Esophagus muscularis mucosa (tissue), 4 donors: ENCODE results near the gene PNMA8C. TPM values are rescaled to one million over a fixed set of nuclear protein-coding genes. Genes with fewer than 3 reads are reported as not detected.

Experiments used
- DNase-seq: peaks from one replicate; pipeline ENCODE4 v3.0.0-alpha.2; 2017; ENCODE audit errors: extremely low spot score
- H3K27ac ChIP-seq, 4 donors: fragments of 200-600 bp; sonication (generic); replicated peaks in 1 of 4; 1 replicate in 3 of 4; 2 replicates in 1 of 4; pipeline ENCODE4 v1.5.1; 2016 to 2019; ENCODE audit warnings: mild to moderate bottlenecking in 1 of 4
- H3K27me3 ChIP-seq, 4 donors: fragments of 200-600 bp; sonication (generic); one replicate each; pipeline versions ENCODE4 v1.5.1 to v1.6.0; 2016 to 2019
- H3K36me3 ChIP-seq, 4 donors: fragments of 200-600 bp; sonication (generic); one replicate each; pipeline ENCODE4 v1.5.1; 2016 to 2019
- H3K4me1 ChIP-seq, 4 donors: fragments of 200-600 bp; sonication (generic); one replicate each; pipeline ENCODE4 v1.5.1; 2016 to 2019
- H3K4me3 ChIP-seq, 4 donors: fragments of 200-600 bp; sonication (generic); 1 replicate in 2 of 4; 2 replicates in 2 of 4; pipeline ENCODE4 v1.5.1; 2016 to 2019; ENCODE audit warnings: mild to moderate bottlenecking in 4 of 4, moderate library complexity in 1 of 4
- H3K9me3 ChIP-seq, 4 donors: fragments of 200-600 bp; sonication (generic); 1 replicate in 3 of 4; 2 replicates in 1 of 4; pipeline ENCODE4 v1.5.1; 2016 to 2019
- CTCF ChIP-seq, 3 experiments: fragments of 200-600 bp in 2 of 3; fragments of 450-650 bp in 1 of 3; sonication (generic) in 2 of 3; IDR thresholded peaks; one replicate each; pipeline ENCODE4 v1.5.1; 2017 to 2019; ENCODE audit warnings: antibody characterized with exemption in 3 of 3, mild to moderate bottlenecking in 2 of 3, moderate library complexity in 1 of 3
- EP300 ChIP-seq: sonication (generic); formaldehyde crosslinking; IDR thresholded peaks from one replicate; pipeline ENCODE4 v1.6.1; 2017; ENCODE audit warnings: antibody characterized with exemption
- POLR2A ChIP-seq: fragments of 450-650 bp; IDR thresholded peaks from one replicate; pipeline ENCODE4 v1.6.1; 2017; ENCODE audit warnings: antibody characterized with exemption, moderate library complexity, mild to moderate bottlenecking, low read depth
- POLR2AphosphoS5 ChIP-seq, 2 donors: sonication (generic); formaldehyde crosslinking; IDR thresholded peaks; one replicate each; pipeline ENCODE4 v1.6.1; 2017; ENCODE audit warnings: antibody characterized with exemption in 2 of 2
- WGBS: methylation state at CpG from one replicate; pipeline ENCODE4 v1.1.5; 2018; 5-methylcytosine and 5-hydroxymethylcytosine counted together
- intact Hi-C: fragments of 100-400 bp; cut with DNase I; formaldehyde crosslinking; loops from one replicate; pipeline ENCODE4 v1.15.1; 2023
- total RNA-seq, 4 donors: library from RNA; depleted of rRNA; stranded (reverse); fragments of >200 nt; gene quantifications; one replicate each; pipeline versions ENCODE4 v1.1.0 to v1.2.1, GENCODE V29; 2016

The PNMA8C gene
- total RNA-seq, 4 donors from 2014 or later: 0.13 to 0.42 (median 0.17) TPM

DNA sequence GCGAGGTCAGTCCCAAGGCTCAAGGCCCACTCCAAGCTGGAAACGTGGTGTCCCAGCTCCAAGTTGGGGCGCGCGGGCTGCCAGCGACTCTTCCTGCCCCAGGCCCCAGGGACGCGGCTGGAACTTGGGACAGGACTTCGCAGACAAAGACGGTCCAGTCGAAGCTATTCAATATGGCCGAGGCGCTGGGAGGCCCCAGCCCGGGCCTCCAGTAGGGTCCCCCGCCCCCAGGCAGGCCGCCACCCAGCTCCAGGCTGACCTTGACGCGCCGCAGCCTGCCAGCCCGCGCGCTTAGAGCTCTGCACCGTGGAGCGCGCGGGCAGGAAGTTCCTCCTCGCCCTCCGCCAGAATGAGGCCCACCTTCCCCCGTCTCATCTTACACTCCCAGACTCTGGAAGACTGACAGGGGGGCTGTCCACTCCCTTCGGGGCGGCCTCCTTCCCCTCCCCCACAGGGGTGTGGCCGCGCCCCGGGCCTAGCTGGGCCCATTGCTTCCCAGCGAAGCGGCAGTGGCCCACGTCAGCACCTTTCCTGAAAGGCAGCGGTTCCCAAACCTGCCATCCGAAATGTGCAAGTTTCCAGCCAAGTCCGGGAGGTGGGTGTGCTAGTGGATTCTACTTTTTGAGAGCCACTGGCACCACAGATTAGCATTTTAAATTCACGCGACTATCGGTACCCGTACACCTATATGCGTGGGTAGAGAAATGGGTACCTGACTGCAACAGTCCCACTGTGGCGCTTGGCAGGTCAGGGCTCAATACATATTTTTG is 15.3 kb downstream of the PNMA8C start, which contains the start of gene CCDC8:
CCDC8 (minus strand) TSS at position 303 of the 770 bp plus-strand sequence. CDS start 754 bp downstream, outside the sequence.
- Histone ChIP-seq H3K4me1 (peaks cover 16 to 70% (median 60%) of the 10 kb centered on the region in 4 donors), H3K4me3 (peak within 1 kb of the TSS; percentile 48 to 58 (median 52)), H3K27ac (peak within 1 kb of the TSS; percentile 38 to 73 (median 58)), H3K27me3 (peaks cover 0 to 82% (median 18%) of the 10 kb centered on the region in 4 donors), H3K36me3 (no peaks in the 10 kb centered on the region), H3K9me3 (no peaks in the 10 kb centered on the region)
- WGBS: 24% methylated on average over 24 of the region's 46 CpGs
- TF ChIP-seq POLR2A: no peak
- peak; percentile 84 to 87 for TF ChIP-seq POLR2AphosphoS5 (IDR thresholded peaks at IDR 0.05)
- TF ChIP-seq EP300: no peak
- DNase-seq: no peak
- intact Hi-C loops: no loop called here

DNA sequence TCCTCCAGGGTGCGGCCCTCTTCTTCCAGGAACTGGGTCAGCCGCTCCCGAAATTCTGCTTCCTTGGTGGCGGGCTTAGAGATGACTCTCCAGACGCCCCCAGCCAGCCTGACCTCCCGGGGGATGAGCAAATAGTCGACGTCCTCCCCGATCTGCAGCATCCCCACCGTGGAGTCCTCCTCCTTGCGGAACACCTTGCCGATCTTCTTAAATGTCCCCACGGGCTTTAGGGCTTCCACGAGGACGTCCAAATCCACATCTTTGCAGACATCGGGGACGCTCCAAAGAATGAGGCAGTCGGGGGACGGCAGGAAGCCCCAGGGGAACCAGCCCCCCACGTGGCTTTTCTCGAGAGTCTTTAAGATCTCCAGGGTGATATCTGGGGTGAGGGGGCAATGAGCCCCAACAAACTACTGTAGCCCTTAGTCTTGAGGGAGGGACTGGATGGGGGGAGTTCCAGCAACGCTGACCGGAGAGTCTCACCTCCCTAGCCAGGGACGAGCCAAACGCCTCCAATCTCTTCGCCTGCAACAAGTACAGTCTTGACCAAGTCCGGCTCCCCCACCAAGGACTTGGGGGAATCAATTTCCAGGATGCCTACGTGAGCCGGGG is 16.0 kb downstream of the PNMA8C start:
- 16% methylated on average over 14 of the region's 29 CpGs for WGBS
- Histone ChIP-seq H3K4me1 (peaks cover 18 to 76% (median 67%) of the 10 kb centered on the region in 4 donors), H3K9me3 (no peaks in the 10 kb centered on the region), H3K27ac (peak overlapping the region; percentile 38 to 73 (median 58)), H3K27me3 (peaks cover 0 to 89% (median 22%) of the 10 kb centered on the region in 4 donors), H3K36me3 (no peaks in the 10 kb centered on the region), H3K4me3 (peak overlapping the region; percentile 48 to 58 (median 52))
- TF ChIP-seq CTCF (IDR thresholded peaks at IDR 0.05) (no peak), POLR2AphosphoS5 (IDR thresholded peaks at IDR 0.05) (no peak), EP300 (no peak), POLR2A (no peak)
- DNase-seq: no peak
- intact Hi-C loops: no loop called here

- Histone ChIP-seq H3K27ac (peak overlapping the region; percentile 38 to 73 (median 58)), H3K4me3 (peak overlapping the region; percentile 48 to 58 (median 52)), H3K27me3 (peaks cover 0 to 95% (median 23%) of the 10 kb centered on the region in 4 donors), H3K36me3 (no peaks in the 10 kb centered on the region), H3K9me3 (no peaks in the 10 kb centered on the region), H3K4me1 (peaks cover 18 to 81% (median 71%) of the 10 kb centered on the region in 4 donors)
- TF ChIP-seq POLR2A (no peak), POLR2AphosphoS5 (IDR thresholded peaks at IDR 0.05) (no peak), CTCF (IDR thresholded peaks at IDR 0.05) (no peak), EP300 (no peak)
- no peak for DNase-seq
- 51% methylated on average over 43 of the region's 54 CpGs for WGBS
- intact Hi-C loops: no loop called here
Measured at GRCh38 chr19:46411925-46412649, 16.6 kb downstream of the PNMA8C start.

- Histone ChIP-seq H3K4me3 (peak overlapping the region; percentile 48 to 58 (median 52)), H3K27ac (peak overlapping the region; percentile 21 to 73 (median 58)), H3K27me3 (peaks cover 0 to 96% (median 25%) of the 10 kb centered on the region in 4 donors), H3K9me3 (no peaks in the 10 kb centered on the region), H3K36me3 (no peaks in the 10 kb centered on the region), H3K4me1 (peaks cover 18 to 78% (median 66%) of the 10 kb centered on the region in 4 donors)
- TF ChIP-seq CTCF (IDR thresholded peaks at IDR 0.05) (no peak), POLR2AphosphoS5 (IDR thresholded peaks at IDR 0.05) (no peak), POLR2A (no peak), EP300 (no peak)
- intact Hi-C loops: no loop called here
- WGBS: 49% methylated on average over 8 of the region's 13 CpGs
- no peak for DNase-seq
Measured at GRCh38 chr19:46411088-46411924, 17.4 kb downstream of the PNMA8C start.
